Measurements from ENCODE around the gene F5.

- TF ChIP-seq CTCF (IDR thresholded peaks at IDR 0.05) = no peak
- TF ChIP-seq POLR2A (IDR thresholded peaks at IDR 0.05) = no peak
Measured at GRCh38 chr1:169630006-169630405, 43.7 kb upstream of the F5 start, which contains the start of gene SELP.

Data from lower leg skin (tissue), 3 donors.